ENCODE results near the gene COQ6.
"Not testable (repeated sequence)": the region's sequence is repeated elsewhere in the genome, so short reads cannot be mapped to it uniquely, and the experiment has no call there.

Gene COQ6

GRCh38 chr14:73997944-73998447 is 47.9 kb downstream of the COQ6 start:
- TF ChIP-seq MYC (IDR thresholded peaks at IDR 0.05; ENCODE audit: low read depth, low read length) (no peak), CTCF (IDR thresholded peaks at IDR 0.05; ENCODE audit: low read depth, low read length) (no peak), POLR2A (IDR thresholded peaks at IDR 0.05; ENCODE audit: extremely low read depth, insufficient read length) (no peak), MAX (IDR thresholded peaks at IDR 0.05; ENCODE audit: low read depth, low read length) (no peak)
- H3K4me3 ChIP-seq (ENCODE audit: low read depth, low read length): no peak overlapping the region
- DNase-seq (ENCODE audit: low read depth): no peak

GRCh38 chr14:73998726-73999125 is 48.6 kb downstream of the COQ6 start:
- TF ChIP-seq MAX (IDR thresholded peaks at IDR 0.05; ENCODE audit: low read depth, low read length): no peak
- TF ChIP-seq POLR2A (IDR thresholded peaks at IDR 0.05; ENCODE audit: extremely low read depth, insufficient read length): no peak
- no peak for TF ChIP-seq CTCF (IDR thresholded peaks at IDR 0.05; ENCODE audit: low read depth, low read length)
- TF ChIP-seq MYC (IDR thresholded peaks at IDR 0.05; ENCODE audit: low read depth, low read length): no peak
- DNase-seq (ENCODE audit: low read depth): no peak
- H3K4me3 ChIP-seq (ENCODE audit: low read depth, low read length): no peak overlapping the region

- H3K4me3 ChIP-seq (ENCODE audit: low read depth, low read length); DNase-seq (ENCODE audit: low read depth): not testable (repeated sequence)
Observed at GRCh38 chr14:74005664-74006063, 55.6 kb downstream of the COQ6 start.

- TF ChIP-seq POLR2A (IDR thresholded peaks at IDR 0.05; ENCODE audit: extremely low read depth, insufficient read length) (no peak), MYC (IDR thresholded peaks at IDR 0.05; ENCODE audit: low read depth, low read length) (no peak), MAX (IDR thresholded peaks at IDR 0.05; ENCODE audit: low read depth, low read length) (no peak), CTCF (IDR thresholded peaks at IDR 0.05; ENCODE audit: low read depth, low read length) (no peak)
- H3K4me3 ChIP-seq (ENCODE audit: low read depth, low read length): no peak overlapping the region
- DNase-seq (ENCODE audit: low read depth): no peak
Observed at GRCh38 chr14:74008843-74009499, 58.9 kb downstream of the COQ6 start.

All from NB4 (cell line).